Endothelial cell of umbilical vein (primary cell): ENCODE results near the gene DOLPP1. TPM values are rescaled to one million over a fixed set of nuclear protein-coding genes. Genes with fewer than 3 reads are reported as not detected.

Experiments
- BruUV-seq: library from RNA; stranded (reverse); fragments of 400-500 nt; replicated peaks from 2 replicates; lab custom pipeline; 2021; lab: Mats Ljungman, UMichigan
- CTCF ChIA-PET: fragments of 300-600, 350-600 bp; sonication (Branson Sonifier 250); formaldehyde crosslinking; loops from one replicate; lab custom pipeline; 2021; ENCODE audit warnings: antibody characterized with exemption, inconsistent platforms; lab: Charles Lee
- POLR2A ChIA-PET: fragments of 300-600, 350-600 bp; sonication (Branson Sonifier 250); formaldehyde crosslinking; loops from one replicate; lab custom pipeline; 2021; ENCODE audit warnings: antibody characterized with exemption, inconsistent platforms; lab: Charles Lee
- DNase-seq: peaks from one replicate; pipeline ENCODE4 v3.0.0-alpha.2; 2011; ENCODE audit warnings: low read depth, low spot score
- FAIRE-seq: peaks from 2 replicates; lab custom pipeline; 2011; peaks lifted over from hg19 to GRCh38; lab: Jason Lieb, UNC
- H2AFZ ChIP-seq: 2 replicates; pipeline ENCODE4 v1.6.0; 2012; ENCODE audit warnings: low read depth, low read length, control low read depth, inconsistent platforms
- H3K27ac ChIP-seq: 2 replicates; pipeline ENCODE4 v1.5.1; 2011; ENCODE audit warnings: low read depth, mild to moderate bottlenecking, control low read depth, low read length, moderate library complexity; ENCODE audit not compliant: insufficient read depth
- H3K27me3 ChIP-seq, 2 experiments: 2 replicates each; pipeline versions ENCODE4 v1.6.0 to v1.6.1; 2011; ENCODE audit warnings: low read length in 2 of 2, mixed read lengths in 1 of 2; ENCODE audit not compliant: control insufficient read depth in 2 of 2, insufficient read depth in 2 of 2
- H3K36me3 ChIP-seq, 2 experiments: 2 replicates in 1 of 2; 3 replicates in 1 of 2; pipeline ENCODE4 v1.5.1; 2011; ENCODE audit warnings: low read length in 2 of 2, mild to moderate bottlenecking in 1 of 2, moderate library complexity in 1 of 2; ENCODE audit not compliant: control insufficient read depth in 2 of 2, insufficient read depth in 2 of 2; ENCODE audit errors: extremely low read depth in 1 of 2
- H3K4me1 ChIP-seq: 3 replicates; pipeline ENCODE4 v1.5.1; 2011; ENCODE audit warnings: mild to moderate bottlenecking, low read length; ENCODE audit not compliant: control insufficient read depth, insufficient read depth; ENCODE audit errors: extremely low read depth
- H3K4me2 ChIP-seq: 2 replicates; pipeline ENCODE4 v1.6.1; 2011; ENCODE audit warnings: low read length, control low read depth, mixed read lengths; ENCODE audit not compliant: insufficient read depth
- H3K4me3 ChIP-seq, 3 experiments: fragments of 200-600 bp in 1 of 3; sonication (generic), shearing (Covaris generic) in 1 of 3; replicated peaks in 1 of 3; 2 replicates each; pipeline ENCODE4 v1.5.1; 2011 to 2016; ENCODE audit warnings: control low read depth in 3 of 3, low read length in 3 of 3, mild to moderate bottlenecking in 2 of 3, inconsistent platforms in 1 of 3, low read depth in 1 of 3, moderate library complexity in 1 of 3; ENCODE audit not compliant: insufficient read depth in 1 of 3
- H3K79me2 ChIP-seq: 2 replicates; pipeline ENCODE4 v1.6.0; 2012; ENCODE audit warnings: low read length, inconsistent platforms; ENCODE audit not compliant: control insufficient read depth, insufficient read depth
- H3K9ac ChIP-seq: replicated peaks from 2 replicates; pipeline ENCODE3; 2011; ENCODE audit warnings: low read length, control low read depth; ENCODE audit not compliant: insufficient read depth; ENCODE audit errors: extremely low read depth
- H3K9me1 ChIP-seq: replicated peaks from 3 replicates; pipeline ENCODE4 v1.6.0; 2011; ENCODE audit warnings: mild to moderate bottlenecking, low read length; ENCODE audit not compliant: control insufficient read depth, insufficient read depth; ENCODE audit errors: extremely low read depth
- H3K9me3 ChIP-seq: replicated peaks from 2 replicates; pipeline ENCODE4 v1.5.1; 2012; ENCODE audit warnings: low read length, inconsistent platforms; ENCODE audit not compliant: control insufficient read depth, insufficient read depth
- H4K20me1 ChIP-seq: replicated peaks from 2 replicates; pipeline ENCODE3; 2011; ENCODE audit warnings: mild to moderate bottlenecking, low read length; ENCODE audit not compliant: control insufficient read depth, insufficient read depth; ENCODE audit errors: extremely low read depth
- CTCF ChIP-seq, 2 donors: IDR thresholded peaks; 1 replicate in 1 of 2; 2 replicates in 1 of 2; pipeline ENCODE4 v1.5.1; 2011; ENCODE audit warnings: low read length in 2 of 2, mild to moderate bottlenecking in 2 of 2, moderate library complexity in 2 of 2, control low read depth in 1 of 2, inconsistent platforms in 1 of 2, low read depth in 1 of 2; ENCODE audit not compliant: insufficient read depth in 1 of 2; ENCODE audit errors: extremely low read depth in 1 of 2
- EZH2 ChIP-seq: IDR thresholded peaks from 2 replicates; pipeline ENCODE4 v1.6.1; 2012; ENCODE audit warnings: borderline replicate concordance, low read depth, mild to moderate bottlenecking, moderate library complexity, low read length, inconsistent platforms; ENCODE audit not compliant: severe bottlenecking
- FOS ChIP-seq: IDR thresholded peaks from 2 replicates; pipeline ENCODE4 v1.6.1; 2011; ENCODE audit warnings: mild to moderate bottlenecking, low read length, moderate library complexity, borderline replicate concordance; ENCODE audit not compliant: insufficient read depth
- GATA2 ChIP-seq: IDR thresholded peaks from 2 replicates; pipeline ENCODE4 v1.7.0; 2011; ENCODE audit warnings: low read depth, mild to moderate bottlenecking, moderate library complexity, mixed read lengths, low read length; ENCODE audit not compliant: insufficient read length, insufficient read depth
- JUN ChIP-seq: IDR thresholded peaks from 2 replicates; pipeline ENCODE4 v1.6.1; 2011; ENCODE audit warnings: borderline replicate concordance, low read depth; ENCODE audit not compliant: insufficient read length, insufficient read depth
- MAX ChIP-seq: IDR thresholded peaks from 2 replicates; pipeline ENCODE4 v1.6.1; 2011; ENCODE audit not compliant: insufficient read depth, insufficient read length
- MYC ChIP-seq: IDR thresholded peaks from one replicate; pipeline ENCODE4 v1.6.1; 2011; ENCODE audit warnings: mild to moderate bottlenecking, low read depth, low read length
- POLR2A ChIP-seq: IDR thresholded peaks from 2 replicates; pipeline ENCODE4 v1.6.1; 2012; ENCODE audit warnings: low read depth, mild to moderate bottlenecking, control low read depth, low read length
- POLR2AphosphoS5 ChIP-seq: IDR thresholded peaks from 2 replicates; pipeline ENCODE4 v1.6.1; 2012; ENCODE audit warnings: low read depth, mild to moderate bottlenecking, control low read depth, low read length, moderate library complexity; ENCODE audit not compliant: insufficient read depth
- dilution Hi-C: fragments of 300-500 bp; cut with MboI; formaldehyde crosslinking; loops from one replicate; pipeline ENCODE4 v1.15.0; 2019; ENCODE audit warnings: low sequenced_read_pairs; ENCODE audit not compliant: extremely low pct_ligation_motif_present
- intact Hi-C: fragments of 100-400 bp; cut with micrococcal nuclease; formaldehyde crosslinking; loops from one replicate; pipeline ENCODE4 v1.10.0; 2022
- polyA plus RNA-seq, 4 experiments: library from polyadenylated mRNA; depleted of rRNA in 3 of 4; stranded (reverse) in 3 of 4; unstranded in 1 of 4; fragments of >200 nt; gene quantifications; 2 replicates each; pipeline versions ENCODE4 v1.2.1 to v1.2.3, GENCODE V29; 2011 to 2012; ENCODE audit warnings: missing spikeins in 1 of 4
- total RNA-seq: library from RNA; stranded (reverse); gene quantifications from 2 replicates; pipeline ENCODE4 v1.2.3, GENCODE V29; 2021

The DOLPP1 gene
- total and polyA plus RNA-seq, 2 donors (not counting 3 experiments of a cell fraction or from before 2014, with no cell fraction given): 17.7 to 28.3 TPM

- Histone ChIP-seq H3K9me3 (no peaks in the 10 kb centered on the region), H3K4me2 (no peak overlapping the region), H3K79me2 (no peaks in the 10 kb centered on the region), H3K9me1 (no peaks in the 10 kb centered on the region), H3K4me3 (no peak overlapping the region), H2AFZ (no peak overlapping the region), H3K4me1 (no peaks in the 10 kb centered on the region), H3K27me3 (no peaks in the 10 kb centered on the region), H3K36me3 (peaks cover 4 to 21% of the 10 kb centered on the region in 2 experiments), H3K27ac (no peak overlapping the region), H3K9ac (no peak overlapping the region), H4K20me1 (no peaks in the 10 kb centered on the region)
- TF ChIP-seq MYC: no peak
- no peak for TF ChIP-seq FOS
- TF ChIP-seq POLR2A: no peak
- TF ChIP-seq POLR2AphosphoS5: no peak
- no peak for TF ChIP-seq CTCF (IDR thresholded peaks at IDR 0.05; ENCODE audit: extremely low read depth in 1 of 2, insufficient read depth in 1 of 2, low read depth in 1 of 2, low read length in 2 of 2)
- TF ChIP-seq GATA2: no peak
- no peak for TF ChIP-seq MAX
- no peak for TF ChIP-seq EZH2
- TF ChIP-seq JUN: no peak
- intact Hi-C loops (no loop called here), dilution Hi-C loops (no loop called here)
- no TSS peak for BruUV-seq
- FAIRE-seq (no peak), DNase-seq (no peak)
- ChIA-PET CTCF (no interaction called here), POLR2A (no interaction called here)
These were observed 27.9 kb upstream of the DOLPP1 start for GRCh38 chr9:129053020-129053419.
